HEK293 (cell line): ENCODE measurements around the gene BCL11B.

Experiments
- CTCF ChIA-PET: fragments of 350-600 bp; formaldehyde crosslinking; extraction: SDS; loops from one replicate; lab custom pipeline; 2021; ENCODE audit warnings: antibody characterized with exemption; lab: Yijun Ruan, JAX
- POLR2A ChIA-PET: fragments of 300-600 bp; formaldehyde crosslinking; extraction: SDS; loops from one replicate; lab custom pipeline; 2020; ENCODE audit warnings: antibody characterized with exemption, inconsistent platforms; lab: Yijun Ruan, JAX
- H3K27ac ChIP-seq: fragments of 200-500 bp; sonication (Bioruptor generic); 2 replicates; pipeline ENCODE4 v1.5.1; 2014; ENCODE audit warnings: low read depth, low read length, control low read depth, inconsistent platforms; ENCODE audit errors: extremely low read depth
- H3K36me3 ChIP-seq, 2 experiments: fragments of 200-500 bp in 1 of 2; sonication (Bioruptor generic) in 1 of 2; 1 replicate in 1 of 2; 2 replicates in 1 of 2; pipeline ENCODE4 v1.5.1; 2014 to 2017; ENCODE audit warnings: inconsistent platforms in 2 of 2, low read length in 2 of 2; ENCODE audit not compliant: control insufficient read depth in 2 of 2, insufficient read depth in 1 of 2
- H3K4me1 ChIP-seq: fragments of 200-500 bp; sonication (Bioruptor generic); 2 replicates; pipeline ENCODE4 v1.5.1; 2014; ENCODE audit warnings: mild to moderate bottlenecking, low read length, inconsistent platforms; ENCODE audit not compliant: control insufficient read depth, insufficient read depth
- H3K4me3 ChIP-seq: 2 replicates; pipeline ENCODE4 v1.5.1; 2011; ENCODE audit warnings: low read depth, mild to moderate bottlenecking, control low read depth, low read length, moderate library complexity
- H3K9me3 ChIP-seq: fragments of 200-500 bp; sonication (Bioruptor generic); 2 replicates; pipeline ENCODE4 v1.5.1; 2014; ENCODE audit warnings: low read depth, low read length, inconsistent platforms; ENCODE audit not compliant: control insufficient read depth, insufficient read depth
- GLIS1 ChIP-seq: fragments of 450-650 bp; formaldehyde crosslinking; IDR thresholded peaks from 2 replicates; pipeline ENCODE4 v1.5.1; 2016; ENCODE audit warnings: missing biosample characterization, missing genetic modification characterization
- KLF1 ChIP-seq: fragments of 450-650 bp; formaldehyde crosslinking; IDR thresholded peaks from 2 replicates; pipeline ENCODE4 v1.5.1; 2016; ENCODE audit warnings: missing biosample characterization, missing genetic modification characterization
- OSR2 ChIP-seq: fragments of 450-650 bp; formaldehyde crosslinking; IDR thresholded peaks from 2 replicates; pipeline ENCODE4 v1.5.1; 2016; ENCODE audit warnings: missing biosample characterization, missing genetic modification characterization
- PRDM10 ChIP-seq: fragments of 450-650 bp; formaldehyde crosslinking; IDR thresholded peaks from 2 replicates; pipeline ENCODE4 v1.5.1; 2016; ENCODE audit warnings: missing biosample characterization, missing genetic modification characterization
- PRDM6 ChIP-seq: fragments of 450-650 bp; formaldehyde crosslinking; IDR thresholded peaks from 2 replicates; pipeline ENCODE4 v1.5.1; 2017; ENCODE audit warnings: missing biosample characterization, missing genetic modification characterization
- ZNF223 ChIP-seq: fragments of 450-650 bp; formaldehyde crosslinking; IDR thresholded peaks from 2 replicates; pipeline ENCODE4 v1.5.1; 2016; ENCODE audit warnings: missing biosample characterization, missing genetic modification characterization
- ZNF23 ChIP-seq: fragments of 450-650 bp; formaldehyde crosslinking; IDR thresholded peaks from 2 replicates; pipeline ENCODE4 v1.5.1; 2016; ENCODE audit warnings: missing biosample characterization, missing genetic modification characterization, borderline replicate concordance
- ZNF626 ChIP-seq: fragments of 450-650 bp; sonication (Bioruptor Pico); formaldehyde crosslinking; IDR thresholded peaks from 2 replicates; pipeline ENCODE4 v1.5.1; 2018; ENCODE audit warnings: missing biosample characterization, missing genetic modification characterization, inconsistent platforms
- ZNF639 ChIP-seq: fragments of 450-650 bp; formaldehyde crosslinking; IDR thresholded peaks from 2 replicates; pipeline ENCODE4 v1.5.1; 2016; ENCODE audit warnings: missing biosample characterization, missing genetic modification characterization
- ZNF692 ChIP-seq: fragments of 450-650 bp; formaldehyde crosslinking; IDR thresholded peaks from 2 replicates; pipeline ENCODE4 v1.5.1; 2016; ENCODE audit warnings: missing biosample characterization, missing genetic modification characterization
- ZSCAN16 ChIP-seq: fragments of 450-650 bp; formaldehyde crosslinking; IDR thresholded peaks from 2 replicates; pipeline ENCODE4 v1.5.1; 2016; ENCODE audit warnings: missing biosample characterization, missing genetic modification characterization
- TF ChIP-seq, protein P1 (sequence below): fragments of 450-650 bp; formaldehyde crosslinking; IDR thresholded peaks from 2 replicates; pipeline ENCODE4 v1.5.1; 2016; ENCODE audit warnings: missing biosample characterization, missing genetic modification characterization
- TF ChIP-seq, protein P2 (sequence below): fragments of 450-650 bp; formaldehyde crosslinking; IDR thresholded peaks from 2 replicates; pipeline ENCODE4 v1.5.1; 2016; ENCODE audit warnings: missing biosample characterization, missing genetic modification characterization

Gene BCL11B

DNA sequence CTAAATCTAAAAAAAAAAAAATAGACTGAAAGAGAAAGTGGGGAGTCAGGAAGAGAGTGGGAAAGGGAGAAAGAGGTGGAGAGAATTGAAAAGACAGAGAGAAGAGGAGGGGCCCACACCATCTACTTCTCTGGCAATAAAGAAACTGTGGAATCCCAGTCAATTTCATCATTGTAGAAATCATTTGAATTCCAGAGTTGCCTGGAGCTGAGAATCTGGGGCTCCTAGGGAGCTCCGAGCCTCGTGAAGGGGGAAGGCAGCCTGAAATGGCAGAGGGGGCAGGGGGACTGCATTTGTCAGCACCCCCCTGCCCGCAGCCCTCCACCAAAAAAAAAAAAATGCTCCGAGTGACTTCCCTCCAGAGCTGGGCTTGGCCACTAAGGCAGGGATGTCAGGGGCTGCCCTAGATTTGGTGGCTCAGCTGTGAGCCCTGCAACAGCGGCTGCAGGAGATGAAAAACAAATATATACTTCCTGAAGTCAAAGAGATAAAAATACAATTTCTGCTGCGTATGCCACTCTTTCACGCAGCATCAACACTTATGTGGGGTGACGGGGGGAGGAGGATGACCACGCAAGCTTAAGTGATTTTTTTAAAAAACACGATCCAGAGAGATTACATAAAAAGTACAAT lies 80.5 kb downstream of the BCL11B start (continued):
- TF ChIP-seq PRDM6 = no peak
- TF ChIP-seq GLIS1 (tag by site-specific recombination) = no peak
- TF ChIP-seq, protein P1, sequence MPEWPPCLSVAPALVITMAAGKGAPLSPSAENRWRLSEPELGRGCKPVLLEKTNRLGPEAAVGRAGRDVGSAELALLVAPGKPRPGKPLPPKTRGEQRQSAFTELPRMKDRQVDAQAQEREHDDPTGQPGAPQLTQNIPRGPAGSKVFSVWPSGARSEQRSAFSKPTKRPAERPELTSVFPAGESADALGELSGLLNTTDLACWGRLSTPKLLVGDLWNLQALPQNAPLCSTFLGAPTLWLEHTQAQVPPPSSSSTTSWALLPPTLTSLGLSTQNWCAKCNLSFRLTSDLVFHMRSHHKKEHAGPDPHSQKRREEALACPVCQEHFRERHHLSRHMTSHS = no peak
- peak; percentile 75 for TF ChIP-seq ZNF692
- TF ChIP-seq ZNF639 (tag by site-specific recombination) = no peak
- TF ChIP-seq PRDM10 = peak; percentile 23; the same call in 1 of the 2 replicates
- no peak for TF ChIP-seq ZNF223 (tag by site-specific recombination)
- TF ChIP-seq, protein P2, sequence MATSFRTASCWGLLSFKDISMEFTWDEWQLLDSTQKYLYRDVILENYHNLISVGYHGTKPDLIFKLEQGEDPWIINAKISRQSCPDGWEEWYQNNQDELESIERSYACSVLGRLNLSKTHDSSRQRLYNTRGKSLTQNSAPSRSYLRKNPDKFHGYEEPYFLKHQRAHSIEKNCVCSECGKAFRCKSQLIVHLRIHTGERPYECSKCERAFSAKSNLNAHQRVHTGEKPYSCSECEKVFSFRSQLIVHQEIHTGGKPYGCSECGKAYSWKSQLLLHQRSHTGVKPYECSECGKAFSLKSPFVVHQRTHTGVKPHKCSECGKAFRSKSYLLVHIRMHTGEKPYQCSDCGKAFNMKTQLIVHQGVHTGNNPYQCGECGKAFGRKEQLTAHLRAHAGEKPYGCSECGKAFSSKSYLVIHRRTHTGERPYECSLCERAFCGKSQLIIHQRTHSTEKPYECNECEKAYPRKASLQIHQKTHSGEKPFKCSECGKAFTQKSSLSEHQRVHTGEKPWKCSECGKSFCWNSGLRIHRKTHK = no peak
- no peak for TF ChIP-seq ZNF23 (tag by site-specific recombination)

DNA sequence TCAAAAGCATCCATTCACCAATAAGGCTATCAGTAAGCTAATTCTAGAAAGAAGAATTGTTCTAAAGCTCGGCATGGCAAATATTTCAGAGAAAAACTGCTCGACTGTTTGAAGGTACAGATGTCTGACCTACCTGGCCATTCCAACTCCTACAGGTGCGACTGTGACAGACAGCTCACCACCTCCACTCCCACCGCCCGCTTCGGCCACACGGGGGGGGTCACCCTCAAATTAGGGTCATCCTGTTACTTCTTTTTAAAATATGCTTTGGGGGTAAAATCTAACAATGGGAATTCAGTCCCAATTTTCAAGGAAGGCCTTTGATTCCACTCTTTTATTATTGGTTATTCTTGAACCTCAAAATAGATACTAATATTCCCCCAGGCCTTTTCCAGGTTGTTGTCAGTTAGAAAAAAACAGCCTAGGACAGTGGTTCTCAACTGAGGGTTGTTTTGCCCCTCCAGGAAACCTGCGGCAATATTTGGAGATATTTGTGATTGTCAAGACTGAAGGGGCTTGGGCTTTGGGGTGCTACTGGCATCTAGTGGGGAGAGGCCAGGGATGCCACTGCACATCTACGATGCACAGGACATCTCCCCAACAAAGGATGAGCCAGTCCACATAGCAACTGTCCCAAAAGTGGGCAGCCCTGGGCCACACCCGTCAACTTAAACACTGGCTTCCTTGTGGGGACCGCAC lies 81.2 kb downstream of the BCL11B start:
- Histone ChIP-seq H3K9me3 (no peaks in the 10 kb centered on the region), H3K27ac (no peak overlapping the region; the same call in 1 of the 2 replicates), H3K36me3 (no peaks in the 10 kb centered on the region), H3K4me1 (peaks cover 23% of the 10 kb centered on the region), H3K4me3 (no peak overlapping the region)
- POLR2A ChIA-PET = no interaction called here
- CTCF ChIA-PET = interaction anchor here (0.7 kb wide), 1 partner anchor 133 kb away, joined by 4 read pairs; no protein-coding TSS in a partner anchor
- TF ChIP-seq ZSCAN16 (tag by site-specific recombination) (no peak), KLF1 (0 out of 2 replicates have a peak, but pooled peaks have one; percentile 29), OSR2 (tag by site-specific recombination) (no peak), ZNF626 (tag by site-specific recombination) (no peak)
